ENCODE measurements around the gene SYS1. TPM values are rescaled to one million over a fixed set of nuclear protein-coding genes. Genes with fewer than 3 reads are reported as not detected.
A peak's percentile ranks its signal among the peaks of the same experiment; 100 is the strongest.

SYS1 gene
- total RNA-seq, 4 donors from 2014 or later: 28.2 to 48.4 (median 42.5) TPM

DNA sequence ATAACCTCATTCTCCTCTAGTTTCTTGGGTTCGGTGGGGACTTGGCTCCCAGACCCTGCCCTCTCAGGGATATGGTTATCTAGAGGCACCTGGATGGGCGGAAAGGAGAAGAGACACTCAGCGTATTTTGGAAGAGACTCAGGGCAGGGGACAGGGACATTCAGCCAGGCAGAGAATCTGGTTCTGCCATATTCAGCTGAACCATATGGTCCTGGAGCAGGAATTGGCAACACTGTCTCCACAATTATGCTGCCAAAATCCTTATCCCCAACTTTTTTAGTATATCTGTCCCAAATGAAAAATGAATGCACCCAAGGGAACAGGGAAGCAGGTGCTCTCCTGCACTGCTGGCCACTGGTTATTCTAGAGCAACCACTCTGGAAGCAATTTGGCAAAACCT is 32.5 kb upstream of the SYS1 start:
- TF ChIP-seq POLR2A (IDR thresholded peaks at IDR 0.05; ENCODE audit: low read depth) (no peak), POLR2AphosphoS5 (IDR thresholded peaks at IDR 0.05) (no peak), EP300 (IDR thresholded peaks at IDR 0.05) (no peak)
- TF ChIP-seq, protein P1, sequence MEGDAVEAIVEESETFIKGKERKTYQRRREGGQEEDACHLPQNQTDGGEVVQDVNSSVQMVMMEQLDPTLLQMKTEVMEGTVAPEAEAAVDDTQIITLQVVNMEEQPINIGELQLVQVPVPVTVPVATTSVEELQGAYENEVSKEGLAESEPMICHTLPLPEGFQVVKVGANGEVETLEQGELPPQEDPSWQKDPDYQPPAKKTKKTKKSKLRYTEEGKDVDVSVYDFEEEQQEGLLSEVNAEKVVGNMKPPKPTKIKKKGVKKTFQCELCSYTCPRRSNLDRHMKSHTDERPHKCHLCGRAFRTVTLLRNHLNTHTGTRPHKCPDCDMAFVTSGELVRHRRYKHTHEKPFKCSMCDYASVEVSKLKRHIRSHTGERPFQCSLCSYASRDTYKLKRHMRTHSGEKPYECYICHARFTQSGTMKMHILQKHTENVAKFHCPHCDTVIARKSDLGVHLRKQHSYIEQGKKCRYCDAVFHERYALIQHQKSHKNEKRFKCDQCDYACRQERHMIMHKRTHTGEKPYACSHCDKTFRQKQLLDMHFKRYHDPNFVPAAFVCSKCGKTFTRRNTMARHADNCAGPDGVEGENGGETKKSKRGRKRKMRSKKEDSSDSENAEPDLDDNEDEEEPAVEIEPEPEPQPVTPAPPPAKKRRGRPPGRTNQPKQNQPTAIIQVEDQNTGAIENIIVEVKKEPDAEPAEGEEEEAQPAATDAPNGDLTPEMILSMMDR (IDR thresholded peaks at IDR 0.05): no peak
- Histone ChIP-seq H3K4me3 (no peak overlapping the region), H3K27ac (replicated peaks in 1 of 4) (no peak overlapping the region), H3K4me1 (peaks cover 0 to 16% (median 2%) of the 10 kb centered on the region in 4 donors), H3K36me3 (peaks cover 58 to 97% (median 90%) of the 10 kb centered on the region in 4 donors), H3K27me3 (no peaks in the 10 kb centered on the region), H3K9me3 (no peaks in the 10 kb centered on the region)
- intact Hi-C loops (cut with DNase I): no loop called here
- no peak for DNase-seq (ENCODE audit: extremely low spot score)
- WGBS: 92% methylated on average over 3 of the region's 3 CpGs

DNA sequence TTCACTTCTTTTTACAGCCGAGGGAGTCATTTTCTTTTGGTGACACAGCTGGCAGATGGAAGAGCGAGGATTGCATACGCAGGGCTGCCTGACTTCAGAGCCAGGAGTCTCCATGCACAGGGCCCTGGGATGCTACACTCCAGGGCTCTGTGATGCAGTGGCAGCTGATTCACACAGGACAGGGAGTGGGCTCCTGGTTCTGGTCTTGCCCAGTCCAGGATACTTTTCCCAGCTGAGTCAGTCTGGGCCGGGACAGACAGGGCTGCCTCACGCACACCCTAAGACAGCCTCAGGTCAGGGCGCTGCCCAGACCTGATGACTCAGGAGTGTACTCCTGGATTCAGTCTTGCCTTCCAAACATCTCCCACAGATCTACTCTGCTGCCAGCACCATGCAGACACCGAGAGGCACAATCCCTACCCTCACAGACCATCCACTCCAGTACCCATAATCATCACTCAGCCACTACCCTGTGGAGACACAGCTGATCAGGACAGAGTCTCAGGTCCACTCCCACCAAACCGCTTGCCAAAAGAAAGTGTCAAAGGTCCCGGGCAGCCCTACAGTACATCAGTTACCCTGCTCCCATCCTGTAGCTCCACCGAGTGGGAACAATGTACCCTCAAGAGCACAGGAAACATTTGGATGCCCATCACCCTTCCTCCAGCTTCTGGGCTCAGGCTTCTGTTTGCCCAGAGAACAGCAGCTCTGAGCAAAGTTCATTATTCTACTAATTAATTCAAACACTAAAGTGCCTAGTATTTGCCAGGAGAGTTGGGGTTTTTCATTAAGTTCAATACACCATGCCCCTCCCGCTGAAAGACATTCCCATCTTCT is 26.2 kb upstream of the SYS1 start:
- H3K4me3 ChIP-seq: no peak overlapping the region
- peaks cover 46 to 67% (median 61%) of the 10 kb centered on the region in 4 donors for H3K4me1 ChIP-seq
- no peaks in the 10 kb centered on the region for H3K9me3 ChIP-seq
- DNase-seq (ENCODE audit: extremely low spot score): no peak
- no peaks in the 10 kb centered on the region for H3K27me3 ChIP-seq
- intact Hi-C loops (cut with DNase I): no loop called here
- TF ChIP-seq, protein P1 (IDR thresholded peaks at IDR 0.05): peak in 1 of 3 experiments; percentile 7
- TF ChIP-seq EP300 (IDR thresholded peaks at IDR 0.05) (no peak), POLR2AphosphoS5 (IDR thresholded peaks at IDR 0.05) (peak; percentile 75 to 82)
- peaks cover 14 to 52% (median 36%) of the 10 kb centered on the region in 4 donors for H3K36me3 ChIP-seq
- peak overlapping the region; percentile 93 to 97 (median 96) for H3K27ac ChIP-seq (replicated peaks in 1 of 4)
- WGBS: 57% methylated on average over 10 of the region's 11 CpGs

DNA sequence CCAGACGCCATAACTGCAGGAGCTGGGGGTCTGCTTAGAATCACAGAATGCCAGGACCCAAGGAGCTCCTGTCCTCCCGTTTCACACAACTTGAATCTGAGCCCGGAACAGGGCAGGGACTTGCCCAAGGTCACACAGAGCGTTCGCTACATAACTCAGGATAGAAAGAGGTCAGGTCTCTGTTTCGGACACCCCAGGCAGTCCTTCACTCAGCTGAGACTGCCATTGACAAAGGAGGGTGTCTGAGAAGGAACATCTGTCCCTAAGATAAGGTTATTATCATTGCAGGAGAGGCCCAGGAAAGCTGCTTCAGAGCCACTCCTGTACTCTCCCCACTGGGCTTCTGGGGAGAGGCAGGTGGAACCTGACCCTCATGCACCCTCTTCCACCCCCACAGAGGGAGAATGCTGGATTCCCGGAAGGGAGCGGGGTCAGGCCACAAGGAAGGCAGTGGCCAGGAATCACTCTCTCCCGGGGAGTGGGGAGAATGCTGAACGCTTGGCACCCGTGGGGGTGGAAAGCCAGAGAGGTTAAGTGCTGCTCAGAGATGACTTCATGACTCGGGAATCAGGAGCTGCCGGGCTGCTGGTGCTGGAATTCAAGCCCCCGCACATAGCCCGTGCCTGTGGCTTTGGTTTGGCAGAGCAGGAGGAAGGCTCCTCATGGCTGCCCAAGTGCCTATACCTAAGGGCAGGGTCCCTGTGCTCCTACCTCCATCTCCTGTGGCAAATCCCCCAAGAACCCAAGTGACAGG is 25.4 kb upstream of the SYS1 start:
- 49% methylated on average over 15 of the region's 15 CpGs for WGBS

DNA sequence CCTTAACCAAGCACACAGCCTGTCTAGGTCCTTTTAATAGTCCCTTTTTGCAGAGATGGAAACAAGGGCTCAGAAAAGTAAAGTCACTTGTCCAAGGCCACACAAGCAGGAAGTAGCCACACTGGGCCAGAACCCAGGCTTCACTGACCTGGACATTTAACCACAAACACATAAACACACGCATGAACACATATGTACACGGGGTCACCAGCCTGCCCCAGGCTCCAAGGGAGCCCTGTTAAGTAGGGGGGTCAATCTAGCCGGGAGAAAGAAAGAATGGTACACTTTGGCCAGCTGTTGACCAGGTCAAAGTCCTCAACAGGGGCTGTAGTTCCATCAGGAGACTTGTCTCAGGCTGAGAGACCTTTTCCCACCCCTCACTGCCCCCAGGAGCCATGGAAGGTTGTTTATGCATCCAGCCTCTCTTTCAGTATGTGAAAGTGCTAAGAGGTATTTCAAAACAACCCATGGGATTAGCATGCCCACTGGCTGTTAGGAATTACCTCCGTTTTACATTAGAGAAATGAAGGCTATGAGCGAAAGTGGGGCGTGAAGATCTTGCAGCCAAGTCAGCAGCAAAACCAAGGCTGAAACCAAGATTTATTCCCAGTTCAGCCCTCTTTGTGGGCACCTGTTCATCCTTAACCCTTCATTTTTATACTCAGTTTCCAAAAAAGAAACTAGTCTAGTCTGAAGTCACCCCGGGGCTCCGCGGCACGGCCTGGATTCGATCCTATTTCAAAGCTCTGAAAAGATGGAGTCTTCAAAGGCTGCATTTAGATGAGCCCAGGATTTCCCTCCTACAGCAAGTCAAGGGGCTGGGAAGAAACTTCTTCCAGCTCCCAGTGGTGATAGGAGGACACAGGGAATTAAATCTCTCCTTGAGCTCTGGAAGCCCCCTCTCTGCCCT is 24.6 kb upstream of the SYS1 start:
- H3K27me3 ChIP-seq: no peaks in the 10 kb centered on the region
- TF ChIP-seq POLR2A (IDR thresholded peaks at IDR 0.05; ENCODE audit: low read depth): no peak
- no peak for TF ChIP-seq POLR2AphosphoS5 (IDR thresholded peaks at IDR 0.05)
- TF ChIP-seq, protein P1 (IDR thresholded peaks at IDR 0.05): no peak
- no peak for TF ChIP-seq EP300 (IDR thresholded peaks at IDR 0.05)
- H3K4me3 ChIP-seq: peak overlapping the region in 2 of 4 donors; percentile 5
- intact Hi-C loops (cut with DNase I): no loop called here
- peak overlapping the region; percentile 93 to 97 (median 96) for H3K27ac ChIP-seq (replicated peaks in 1 of 4)
- WGBS: 84% methylated on average over 11 of the region's 11 CpGs
- peaks cover 62 to 83% (median 77%) of the 10 kb centered on the region in 4 donors for H3K4me1 ChIP-seq
- no peaks in the 10 kb centered on the region for H3K9me3 ChIP-seq
- no peak for DNase-seq (ENCODE audit: extremely low spot score)
- H3K36me3 ChIP-seq: peaks cover 0 to 35% (median 20%) of the 10 kb centered on the region in 4 donors

More for the DNA sequence above, 25.4 kb upstream of the SYS1 start:
- no peak for DNase-seq (ENCODE audit: extremely low spot score)
- no peaks in the 10 kb centered on the region for H3K9me3 ChIP-seq
- peak overlapping the region; percentile 93 to 97 (median 96) for H3K27ac ChIP-seq (replicated peaks in 1 of 4)
- peak overlapping the region in 2 of 4 donors; percentile 5 for H3K4me3 ChIP-seq
- peaks cover 6 to 44% (median 28%) of the 10 kb centered on the region in 4 donors for H3K36me3 ChIP-seq
- no peaks in the 10 kb centered on the region for H3K27me3 ChIP-seq
- TF ChIP-seq EP300 (IDR thresholded peaks at IDR 0.05) (peak; percentile 28), POLR2A (IDR thresholded peaks at IDR 0.05; ENCODE audit: low read depth) (no peak), POLR2AphosphoS5 (IDR thresholded peaks at IDR 0.05) (peak; percentile 54 to 81)
- TF ChIP-seq, protein P1 (IDR thresholded peaks at IDR 0.05): no peak
- intact Hi-C loops (cut with DNase I): no loop called here
- peaks cover 54 to 75% (median 69%) of the 10 kb centered on the region in 4 donors for H3K4me1 ChIP-seq

Data from esophagus muscularis mucosa (tissue), 4 donors.